ENCODE results near the gene KRR1. TPM values are rescaled to one million over a fixed set of nuclear protein-coding genes. Genes with fewer than 3 reads are reported as not detected.

KRR1 gene
- total and polyA plus RNA-seq, 2 of the 13 experiments (the other 11 are each of a cell fraction or from before 2014, with no cell fraction given), result 19.3 to 103 TPM

DNA sequence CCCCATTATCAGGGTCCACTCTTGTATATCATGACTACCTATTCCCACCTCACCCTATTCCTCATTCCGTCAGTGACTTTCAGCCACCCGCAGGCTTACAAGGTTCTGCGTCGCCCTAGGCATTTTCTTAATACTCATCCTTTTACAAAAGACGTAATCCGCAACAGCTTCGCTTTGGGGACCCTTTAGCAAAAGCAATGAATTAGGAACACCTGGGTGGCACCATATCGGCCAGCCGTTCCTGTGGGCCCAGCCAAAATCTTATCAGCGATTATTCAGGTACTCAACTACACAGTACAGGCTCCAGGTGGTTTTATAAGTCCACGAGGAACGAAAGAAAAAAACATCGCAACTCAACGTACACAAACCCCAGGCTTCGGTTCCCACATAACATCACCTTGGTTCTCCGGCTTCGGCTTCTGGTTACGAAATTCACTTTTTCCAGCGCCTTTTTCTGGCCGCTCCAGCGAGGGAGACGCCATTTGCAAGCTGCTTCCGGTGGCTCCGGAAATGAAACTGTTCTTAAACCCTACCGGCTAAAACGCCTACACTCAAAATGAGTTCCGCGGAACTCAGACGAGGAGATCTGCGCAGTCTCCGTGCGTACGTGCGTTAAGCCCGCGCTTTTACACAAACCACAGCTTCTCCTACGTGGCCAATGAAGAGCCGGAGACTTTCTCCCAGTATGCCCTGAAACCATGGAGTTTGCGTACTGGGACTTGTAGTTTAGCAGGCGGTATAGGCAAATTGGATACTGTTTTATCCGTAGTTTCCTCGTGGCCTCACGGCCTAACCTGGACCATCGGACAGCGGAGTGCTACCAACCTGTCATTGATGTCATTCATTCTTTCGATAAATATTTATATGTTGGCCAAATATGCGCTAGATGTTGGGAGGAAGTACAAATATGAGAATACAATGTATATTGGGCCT is at the start of gene KRR1 (continued):
- peak; percentile 87; the same call in 1 of the 2 replicates for TF ChIP-seq MIER3 (CRISPR knock-in tag; IDR thresholded peaks at IDR 0.05; ENCODE audit: borderline replicate concordance)
- no peak for TF ChIP-seq SNAI1 (CRISPR knock-in tag; IDR thresholded peaks at IDR 0.05; ENCODE audit: borderline replicate concordance)
- TF ChIP-seq ZSCAN22 (CRISPR knock-in tag; IDR thresholded peaks at IDR 0.05), result no peak
- no peak for TF ChIP-seq ZNF619 (CRISPR knock-in tag; IDR thresholded peaks at IDR 0.05)
- TF ChIP-seq, protein P1, sequence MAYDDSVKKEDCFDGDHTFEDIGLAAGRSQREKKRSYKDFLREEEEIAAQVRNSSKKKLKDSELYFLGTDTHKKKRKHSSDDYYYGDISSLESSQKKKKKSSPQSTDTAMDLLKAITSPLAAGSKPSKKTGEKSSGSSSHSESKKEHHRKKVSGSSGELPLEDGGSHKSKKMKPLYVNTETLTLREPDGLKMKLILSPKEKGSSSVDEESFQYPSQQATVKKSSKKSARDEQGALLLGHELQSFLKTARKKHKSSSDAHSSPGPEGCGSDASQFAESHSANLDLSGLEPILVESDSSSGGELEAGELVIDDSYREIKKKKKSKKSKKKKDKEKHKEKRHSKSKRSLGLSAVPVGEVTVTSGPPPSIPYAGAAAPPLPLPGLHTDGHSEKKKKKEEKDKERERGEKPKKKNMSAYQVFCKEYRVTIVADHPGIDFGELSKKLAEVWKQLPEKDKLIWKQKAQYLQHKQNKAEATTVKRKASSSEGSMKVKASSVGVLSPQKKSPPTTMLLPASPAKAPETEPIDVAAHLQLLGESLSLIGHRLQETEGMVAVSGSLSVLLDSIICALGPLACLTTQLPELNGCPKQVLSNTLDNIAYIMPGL (CRISPR knock-in tag; IDR thresholded peaks at IDR 0.05; ENCODE audit: borderline replicate concordance in 1 of 2, low read depth in 1 of 2), result peak in 1 of 2 experiments; percentile 88; a peak in 3 of 4 replicates
- TF ChIP-seq, protein P2, sequence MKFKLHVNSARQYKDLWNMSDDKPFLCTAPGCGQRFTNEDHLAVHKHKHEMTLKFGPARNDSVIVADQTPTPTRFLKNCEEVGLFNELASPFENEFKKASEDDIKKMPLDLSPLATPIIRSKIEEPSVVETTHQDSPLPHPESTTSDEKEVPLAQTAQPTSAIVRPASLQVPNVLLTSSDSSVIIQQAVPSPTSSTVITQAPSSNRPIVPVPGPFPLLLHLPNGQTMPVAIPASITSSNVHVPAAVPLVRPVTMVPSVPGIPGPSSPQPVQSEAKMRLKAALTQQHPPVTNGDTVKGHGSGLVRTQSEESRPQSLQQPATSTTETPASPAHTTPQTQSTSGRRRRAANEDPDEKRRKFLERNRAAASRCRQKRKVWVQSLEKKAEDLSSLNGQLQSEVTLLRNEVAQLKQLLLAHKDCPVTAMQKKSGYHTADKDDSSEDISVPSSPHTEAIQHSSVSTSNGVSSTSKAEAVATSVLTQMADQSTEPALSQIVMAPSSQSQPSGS (CRISPR knock-in tag; IDR thresholded peaks at IDR 0.05), result peak; percentile 88
- TF ChIP-seq, protein P3, sequence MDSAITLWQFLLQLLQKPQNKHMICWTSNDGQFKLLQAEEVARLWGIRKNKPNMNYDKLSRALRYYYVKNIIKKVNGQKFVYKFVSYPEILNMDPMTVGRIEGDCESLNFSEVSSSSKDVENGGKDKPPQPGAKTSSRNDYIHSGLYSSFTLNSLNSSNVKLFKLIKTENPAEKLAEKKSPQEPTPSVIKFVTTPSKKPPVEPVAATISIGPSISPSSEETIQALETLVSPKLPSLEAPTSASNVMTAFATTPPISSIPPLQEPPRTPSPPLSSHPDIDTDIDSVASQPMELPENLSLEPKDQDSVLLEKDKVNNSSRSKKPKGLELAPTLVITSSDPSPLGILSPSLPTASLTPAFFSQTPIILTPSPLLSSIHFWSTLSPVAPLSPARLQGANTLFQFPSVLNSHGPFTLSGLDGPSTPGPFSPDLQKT (CRISPR knock-in tag; IDR thresholded peaks at IDR 0.05; ENCODE audit: borderline replicate concordance), result peak; percentile 73; the same call in 1 of the 2 replicates
- TF ChIP-seq, protein P4, sequence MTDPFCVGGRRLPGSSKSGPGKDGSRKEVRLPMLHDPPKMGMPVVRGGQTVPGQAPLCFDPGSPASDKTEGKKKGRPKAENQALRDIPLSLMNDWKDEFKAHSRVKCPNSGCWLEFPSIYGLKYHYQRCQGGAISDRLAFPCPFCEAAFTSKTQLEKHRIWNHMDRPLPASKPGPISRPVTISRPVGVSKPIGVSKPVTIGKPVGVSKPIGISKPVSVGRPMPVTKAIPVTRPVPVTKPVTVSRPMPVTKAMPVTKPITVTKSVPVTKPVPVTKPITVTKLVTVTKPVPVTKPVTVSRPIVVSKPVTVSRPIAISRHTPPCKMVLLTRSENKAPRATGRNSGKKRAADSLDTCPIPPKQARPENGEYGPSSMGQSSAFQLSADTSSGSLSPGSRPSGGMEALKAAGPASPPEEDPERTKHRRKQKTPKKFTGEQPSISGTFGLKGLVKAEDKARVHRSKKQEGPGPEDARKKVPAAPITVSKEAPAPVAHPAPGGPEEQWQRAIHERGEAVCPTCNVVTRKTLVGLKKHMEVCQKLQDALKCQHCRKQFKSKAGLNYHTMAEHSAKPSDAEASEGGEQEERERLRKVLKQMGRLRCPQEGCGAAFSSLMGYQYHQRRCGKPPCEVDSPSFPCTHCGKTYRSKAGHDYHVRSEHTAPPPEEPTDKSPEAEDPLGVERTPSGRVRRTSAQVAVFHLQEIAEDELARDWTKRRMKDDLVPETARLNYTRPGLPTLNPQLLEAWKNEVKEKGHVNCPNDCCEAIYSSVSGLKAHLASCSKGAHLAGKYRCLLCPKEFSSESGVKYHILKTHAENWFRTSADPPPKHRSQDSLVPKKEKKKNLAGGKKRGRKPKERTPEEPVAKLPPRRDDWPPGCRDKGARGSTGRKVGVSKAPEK (CRISPR knock-in tag; IDR thresholded peaks at IDR 0.05; ENCODE audit: borderline replicate concordance), result peak; percentile 49; the same call in 1 of the 2 replicates
- no peak for TF ChIP-seq IKZF1 (IDR thresholded peaks at IDR 0.05)
- peak; percentile 12; the same call in 1 of the 2 replicates for TF ChIP-seq MTF1 (CRISPR knock-in tag; IDR thresholded peaks at IDR 0.05)
- TF ChIP-seq, protein P5, sequence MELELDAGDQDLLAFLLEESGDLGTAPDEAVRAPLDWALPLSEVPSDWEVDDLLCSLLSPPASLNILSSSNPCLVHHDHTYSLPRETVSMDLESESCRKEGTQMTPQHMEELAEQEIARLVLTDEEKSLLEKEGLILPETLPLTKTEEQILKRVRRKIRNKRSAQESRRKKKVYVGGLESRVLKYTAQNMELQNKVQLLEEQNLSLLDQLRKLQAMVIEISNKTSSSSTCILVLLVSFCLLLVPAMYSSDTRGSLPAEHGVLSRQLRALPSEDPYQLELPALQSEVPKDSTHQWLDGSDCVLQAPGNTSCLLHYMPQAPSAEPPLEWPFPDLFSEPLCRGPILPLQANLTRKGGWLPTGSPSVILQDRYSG (CRISPR knock-in tag; IDR thresholded peaks at IDR 0.05), result 0 out of 2 replicates have a peak, but pooled peaks have one; percentile 65
- 0 out of 2 replicates have a peak, but pooled peaks have one; percentile 58 for TF ChIP-seq WIZ (CRISPR knock-in tag; IDR thresholded peaks at IDR 0.05)
- peak; percentile 100 for TF ChIP-seq KAT8 (CRISPR knock-in tag; IDR thresholded peaks at IDR 0.05)
- no peak for TF ChIP-seq NFIB (CRISPR knock-in tag; IDR thresholded peaks at IDR 0.05; ENCODE audit: borderline replicate concordance)
- peak; percentile 83 for TF ChIP-seq SATB2 (CRISPR knock-in tag; IDR thresholded peaks at IDR 0.05)
- TF ChIP-seq ZNF431 (CRISPR knock-in tag; IDR thresholded peaks at IDR 0.05; ENCODE audit: borderline replicate concordance, low read depth), result no peak; the same call in 1 of the 2 replicates
- TF ChIP-seq CEBPG (CRISPR knock-in tag; IDR thresholded peaks at IDR 0.05), result peak; percentile 46
- TF ChIP-seq MEF2D (CRISPR knock-in tag; IDR thresholded peaks at IDR 0.05), result peak; percentile 81
